ENCODE data around the gene LDLRAD3.

The LDLRAD3 gene

GRCh38 chr11:36239636-36240035 is 295.8 kb downstream of the LDLRAD3 start:
- H4K20me1 ChIP-seq (ENCODE audit: insufficient read depth, low read length, poor library complexity, severe bottlenecking), result no peaks in the 10 kb centered on the region
- no peaks in the 10 kb centered on the region for H3K79me2 ChIP-seq (ENCODE audit: insufficient read depth, low read length)
- no peaks in the 10 kb centered on the region for H3K4me1 ChIP-seq (ENCODE audit: insufficient read depth, low read length, poor library complexity, severe bottlenecking)
- H3K27me3 ChIP-seq (ENCODE audit: insufficient read depth, low read length, poor library complexity, severe bottlenecking), result no peaks in the 10 kb centered on the region
- H3K9me2 ChIP-seq (replicated peaks; ENCODE audit: low read depth, low read length), result no peaks in the 10 kb centered on the region
- H3K9ac ChIP-seq (ENCODE audit: low read depth, low read length, poor library complexity, severe bottlenecking), result no peak overlapping the region
- no peaks in the 10 kb centered on the region for H3K36me3 ChIP-seq (ENCODE audit: insufficient read depth, low read length)
- no peaks in the 10 kb centered on the region for H3F3A ChIP-seq (ENCODE audit: low read depth)
- no peak overlapping the region for H3K4me2 ChIP-seq (ENCODE audit: low read depth, low read length, poor library complexity, severe bottlenecking)
- no peak overlapping the region for H3K4me3 ChIP-seq (ENCODE audit: low read length, poor library complexity, severe bottlenecking)
- no peaks in the 10 kb centered on the region for H3K9me3 ChIP-seq (ENCODE audit: insufficient read depth, low read depth, low read length)
- no peak for TF ChIP-seq CTCF (conservative IDR thresholded peaks at IDR 0.05; ENCODE audit: low read length)
- no peak for TF ChIP-seq EZH2phosphoT487 (IDR thresholded peaks at IDR 0.05; ENCODE audit: borderline replicate concordance)
- H2AFZ ChIP-seq (ENCODE audit: low read length), result no peak overlapping the region

GRCh38 chr11:36240173-36240572 is 296.3 kb downstream of the LDLRAD3 start:
- Histone ChIP-seq H4K20me1 (ENCODE audit: insufficient read depth, low read length, poor library complexity, severe bottlenecking) (no peaks in the 10 kb centered on the region), H3K4me3 (ENCODE audit: low read length, poor library complexity, severe bottlenecking) (no peak overlapping the region), H3F3A (ENCODE audit: low read depth) (no peaks in the 10 kb centered on the region), H3K36me3 (ENCODE audit: insufficient read depth, low read length) (no peaks in the 10 kb centered on the region), H3K9ac (ENCODE audit: low read depth, low read length, poor library complexity, severe bottlenecking) (no peak overlapping the region), H3K79me2 (ENCODE audit: insufficient read depth, low read length) (no peaks in the 10 kb centered on the region), H3K27me3 (ENCODE audit: insufficient read depth, low read length, poor library complexity, severe bottlenecking) (no peaks in the 10 kb centered on the region), H3K9me3 (ENCODE audit: insufficient read depth, low read depth, low read length) (no peaks in the 10 kb centered on the region), H2AFZ (ENCODE audit: low read length) (no peak overlapping the region), H3K4me2 (ENCODE audit: low read depth, low read length, poor library complexity, severe bottlenecking) (no peak overlapping the region), H3K9me2 (replicated peaks; ENCODE audit: low read depth, low read length) (no peaks in the 10 kb centered on the region), H3K4me1 (ENCODE audit: insufficient read depth, low read length, poor library complexity, severe bottlenecking) (no peaks in the 10 kb centered on the region)
- TF ChIP-seq CTCF (conservative IDR thresholded peaks at IDR 0.05; ENCODE audit: low read length) (no peak), EZH2phosphoT487 (IDR thresholded peaks at IDR 0.05; ENCODE audit: borderline replicate concordance) (no peak)

- Histone ChIP-seq H3K9me3 (ENCODE audit: insufficient read depth, low read depth, low read length) (no peaks in the 10 kb centered on the region), H3K79me2 (ENCODE audit: insufficient read depth, low read length) (no peaks in the 10 kb centered on the region)
Measured at GRCh38 chr11:36240801-36241200, 296.9 kb downstream of the LDLRAD3 start.

More at GRCh38 chr11:36240801-36241200, 296.9 kb downstream of the LDLRAD3 start:
- H3K4me1 ChIP-seq (ENCODE audit: insufficient read depth, low read length, poor library complexity, severe bottlenecking), result no peaks in the 10 kb centered on the region
- H4K20me1 ChIP-seq (ENCODE audit: insufficient read depth, low read length, poor library complexity, severe bottlenecking), result no peaks in the 10 kb centered on the region
- TF ChIP-seq EZH2phosphoT487 (IDR thresholded peaks at IDR 0.05; ENCODE audit: borderline replicate concordance) (no peak), CTCF (conservative IDR thresholded peaks at IDR 0.05; ENCODE audit: low read length) (no peak)
- H3K9ac ChIP-seq (ENCODE audit: low read depth, low read length, poor library complexity, severe bottlenecking), result no peak overlapping the region
- no peaks in the 10 kb centered on the region for H3F3A ChIP-seq (ENCODE audit: low read depth)
- no peaks in the 10 kb centered on the region for H3K27me3 ChIP-seq (ENCODE audit: insufficient read depth, low read length, poor library complexity, severe bottlenecking)
- H3K4me2 ChIP-seq (ENCODE audit: low read depth, low read length, poor library complexity, severe bottlenecking), result no peak overlapping the region
- H3K36me3 ChIP-seq (ENCODE audit: insufficient read depth, low read length), result no peaks in the 10 kb centered on the region
- H3K9me2 ChIP-seq (replicated peaks; ENCODE audit: low read depth, low read length), result no peaks in the 10 kb centered on the region
- H3K4me3 ChIP-seq (ENCODE audit: low read length, poor library complexity, severe bottlenecking), result no peak overlapping the region
- no peak overlapping the region for H2AFZ ChIP-seq (ENCODE audit: low read length)

Measured in Loucy (cell line).